Tibial nerve (tissue), 4 donors: ENCODE results near the gene MGAT3. TPM values are rescaled to one million over a fixed set of nuclear protein-coding genes. Genes with fewer than 3 reads are reported as not detected.
A peak's percentile ranks its signal among the peaks of the same experiment; 100 is the strongest.

Experiments
- DNase-seq, 2 donors: peaks; one replicate each; pipeline ENCODE4 v3.0.0-alpha.2; 2019; ENCODE audit warnings: low spot score in 2 of 2
- H3K27ac ChIP-seq, 4 donors: fragments of 200-600 bp; sonication (generic) in 3 of 4; one replicate each; pipeline ENCODE4 v1.5.1; 2017 to 2019; ENCODE audit warnings: mild to moderate bottlenecking in 1 of 4
- H3K27me3 ChIP-seq, 2 donors: fragments of 200-600 bp; sonication (generic) in 1 of 2; one replicate each; pipeline versions ENCODE4 v1.5.1 to v1.6.0; 2017 to 2019
- H3K36me3 ChIP-seq, 3 donors: fragments of 200-600 bp; sonication (generic); one replicate each; pipeline ENCODE4 v1.5.1; 2018 to 2019
- H3K4me1 ChIP-seq, 4 donors: fragments of 200-600 bp; sonication (generic) in 3 of 4; one replicate each; pipeline ENCODE4 v1.5.1; 2017 to 2019
- H3K4me3 ChIP-seq, 4 donors: fragments of 200-600 bp; sonication (generic) in 3 of 4; one replicate each; pipeline ENCODE4 v1.5.1; 2017 to 2019; ENCODE audit warnings: mild to moderate bottlenecking in 1 of 4, moderate library complexity in 1 of 4
- H3K9me3 ChIP-seq, 4 donors: fragments of 200-600 bp; sonication (generic) in 3 of 4; one replicate each; pipeline ENCODE4 v1.5.1; 2017 to 2019
- EP300 ChIP-seq, 2 donors: sonication (generic); formaldehyde crosslinking; IDR thresholded peaks; one replicate each; pipeline ENCODE4 v1.6.1; 2017; ENCODE audit warnings: antibody characterized with exemption in 2 of 2, mild to moderate bottlenecking in 1 of 2
- POLR2A ChIP-seq, 2 donors: fragments of 450-650 bp; IDR thresholded peaks; one replicate each; pipeline ENCODE4 v1.6.1; 2017; ENCODE audit warnings: antibody characterized with exemption in 2 of 2, mild to moderate bottlenecking in 2 of 2, moderate library complexity in 2 of 2
- WGBS, 2 donors: methylation state at CpG; one replicate each; pipeline ENCODE4 v1.1.5; 2018; 5-methylcytosine and 5-hydroxymethylcytosine counted together
- total RNA-seq, 4 donors: library from RNA; depleted of rRNA; stranded (reverse); fragments of >200 nt; gene quantifications; one replicate each; pipeline ENCODE4 v1.1.0, GENCODE V29; 2016
- TF ChIP-seq, protein P1 (sequence below), 5 experiments: fragments of 200-600 bp in 3 of 5; fragments of 450-650 bp in 2 of 5; sonication (generic) in 3 of 5; IDR thresholded peaks; one replicate each; pipeline ENCODE4 v1.5.1; 2016 to 2019; ENCODE audit warnings: antibody characterized with exemption in 5 of 5, mild to moderate bottlenecking in 3 of 5, moderate library complexity in 2 of 5

MGAT3 gene
- total RNA-seq, 4 donors from 2014 or later, result 26.2 to 32.7 (median 32.2) TPM

- Histone ChIP-seq H3K4me3 (no peak overlapping the region), H3K9me3 (no peaks in the 10 kb centered on the region), H3K27ac (peak overlapping the region; percentile 56 to 95 (median 74)), H3K4me1 (peaks cover 0 to 59% (median 19%) of the 10 kb centered on the region in 4 donors), H3K36me3 (no peaks in the 10 kb centered on the region), H3K27me3 (peaks cover 0 to 4% of the 10 kb centered on the region in 2 donors)
- no peak for DNase-seq
- TF ChIP-seq POLR2A (IDR thresholded peaks at IDR 0.05), result no peak
- TF ChIP-seq, protein P1, sequence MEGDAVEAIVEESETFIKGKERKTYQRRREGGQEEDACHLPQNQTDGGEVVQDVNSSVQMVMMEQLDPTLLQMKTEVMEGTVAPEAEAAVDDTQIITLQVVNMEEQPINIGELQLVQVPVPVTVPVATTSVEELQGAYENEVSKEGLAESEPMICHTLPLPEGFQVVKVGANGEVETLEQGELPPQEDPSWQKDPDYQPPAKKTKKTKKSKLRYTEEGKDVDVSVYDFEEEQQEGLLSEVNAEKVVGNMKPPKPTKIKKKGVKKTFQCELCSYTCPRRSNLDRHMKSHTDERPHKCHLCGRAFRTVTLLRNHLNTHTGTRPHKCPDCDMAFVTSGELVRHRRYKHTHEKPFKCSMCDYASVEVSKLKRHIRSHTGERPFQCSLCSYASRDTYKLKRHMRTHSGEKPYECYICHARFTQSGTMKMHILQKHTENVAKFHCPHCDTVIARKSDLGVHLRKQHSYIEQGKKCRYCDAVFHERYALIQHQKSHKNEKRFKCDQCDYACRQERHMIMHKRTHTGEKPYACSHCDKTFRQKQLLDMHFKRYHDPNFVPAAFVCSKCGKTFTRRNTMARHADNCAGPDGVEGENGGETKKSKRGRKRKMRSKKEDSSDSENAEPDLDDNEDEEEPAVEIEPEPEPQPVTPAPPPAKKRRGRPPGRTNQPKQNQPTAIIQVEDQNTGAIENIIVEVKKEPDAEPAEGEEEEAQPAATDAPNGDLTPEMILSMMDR (IDR thresholded peaks at IDR 0.05), result no peak
- no peak for TF ChIP-seq EP300 (IDR thresholded peaks at IDR 0.05)
- 42 to 45% methylated on average over 8 to 9 of the region's 9 CpGs for WGBS, 2 donors
Measured at GRCh38 chr22:39453765-39454378, 2.9 kb upstream of the MGAT3 start.

DNA sequence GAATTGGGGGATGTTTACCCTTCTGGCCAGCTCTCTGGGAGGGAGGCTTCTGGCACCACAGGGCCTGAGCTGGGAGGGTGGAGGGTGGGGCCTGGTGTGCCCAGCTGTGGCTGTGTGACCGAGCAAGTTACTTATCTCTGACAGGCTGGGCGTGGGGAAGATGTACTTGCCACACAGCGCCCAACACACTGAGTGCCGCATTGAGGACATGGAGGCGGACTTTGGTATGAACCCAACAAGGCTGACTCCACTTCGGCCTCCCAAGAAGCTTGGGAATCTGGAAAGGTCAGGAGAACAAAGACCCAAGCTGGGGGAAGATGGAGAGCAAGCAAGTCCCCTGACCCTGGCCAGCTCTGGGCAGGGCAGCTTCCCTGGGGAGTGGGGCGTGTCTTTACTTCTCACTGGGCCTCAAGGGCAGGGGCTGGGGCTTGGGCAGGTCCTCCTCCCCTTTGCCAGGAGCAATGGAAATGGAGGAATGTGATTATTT lies 2.4 kb upstream of the MGAT3 start:
- TF ChIP-seq EP300 (IDR thresholded peaks at IDR 0.05) (peak; percentile 25 to 87), POLR2A (IDR thresholded peaks at IDR 0.05) (peak in 1 of 2 donors; percentile 29)
- TF ChIP-seq, protein P1 (IDR thresholded peaks at IDR 0.05), result no peak
- peaks cover 0 to 64% (median 17%) of the 10 kb centered on the region in 4 donors for H3K4me1 ChIP-seq

GRCh38 chr22:39457198-39457555 lies 365 bp downstream of the MGAT3 start:
- 0% methylated on average over 3 of the region's 63 CpGs; no CpG with 5 or more reads in 1 of the 2 donors for WGBS, 2 donors

More for the DNA sequence above, 2.4 kb upstream of the MGAT3 start:
- H3K27ac ChIP-seq, result peak overlapping the region; percentile 56 to 95 (median 74)
- DNase-seq, result no peak
- peaks cover 0 to 4% of the 10 kb centered on the region in 2 donors for H3K27me3 ChIP-seq
- no peak overlapping the region for H3K4me3 ChIP-seq
- H3K36me3 ChIP-seq, result no peaks in the 10 kb centered on the region
- 31 to 34% methylated on average over 7 of the region's 7 CpGs for WGBS, 2 donors
- no peaks in the 10 kb centered on the region for H3K9me3 ChIP-seq

GRCh38 chr22:39457556-39458443 lies 988 bp downstream of the MGAT3 start:
- H3K9me3 ChIP-seq, result no peaks in the 10 kb centered on the region
- peaks cover 0 to 4% of the 10 kb centered on the region in 2 donors for H3K27me3 ChIP-seq
- peaks cover 0 to 86% (median 26%) of the 10 kb centered on the region in 4 donors for H3K4me1 ChIP-seq
- peak overlapping the region; percentile 41 to 85 (median 61) for H3K4me3 ChIP-seq
- no peak for DNase-seq
- 0 to 1% methylated on average over 7 to 21 of the region's 83 CpGs for WGBS, 2 donors
- peak overlapping the region; percentile 84 to 95 (median 95) for H3K27ac ChIP-seq
- H3K36me3 ChIP-seq, result no peaks in the 10 kb centered on the region
- TF ChIP-seq EP300 (IDR thresholded peaks at IDR 0.05) (peak in 1 of 2 donors; percentile 34), POLR2A (IDR thresholded peaks at IDR 0.05) (peak in 1 of 2 donors; percentile 21)
- TF ChIP-seq, protein P1 (IDR thresholded peaks at IDR 0.05), result no peak

More at GRCh38 chr22:39457198-39457555, 365 bp downstream of the MGAT3 start:
- H3K9me3 ChIP-seq, result no peaks in the 10 kb centered on the region
- peaks cover 0 to 4% of the 10 kb centered on the region in 2 donors for H3K27me3 ChIP-seq
- peak overlapping the region; percentile 84 to 95 (median 95) for H3K27ac ChIP-seq
- no peaks in the 10 kb centered on the region for H3K36me3 ChIP-seq
- H3K4me3 ChIP-seq, result peak overlapping the region in 3 of 4 donors; percentile 43 to 85 (median 79)
- peaks cover 0 to 86% (median 22%) of the 10 kb centered on the region in 4 donors for H3K4me1 ChIP-seq
- TF ChIP-seq POLR2A (IDR thresholded peaks at IDR 0.05), result no peak
- TF ChIP-seq EP300 (IDR thresholded peaks at IDR 0.05), result no peak
- TF ChIP-seq, protein P1 (IDR thresholded peaks at IDR 0.05), result no peak
- DNase-seq, result no peak
